WERI-Rb-1 (cell line): ENCODE results near the gene SMIM12.
"Not testable (repeated sequence)": the region's sequence is repeated elsewhere in the genome, so short reads cannot be mapped to it uniquely, and the experiment has no call there.

Experiments
- DNase-seq: peaks from one replicate; pipeline ENCODE4 v3.0.0-alpha.2; 2020
- H3K27ac ChIP-seq: fragments of 250-450 bp; sonication (Bioruptor Pico); 2 replicates; pipeline ENCODE4 v1.5.1; 2020; ENCODE audit warnings: mild to moderate bottlenecking, moderate library complexity
- H3K27me3 ChIP-seq: fragments of 250-450 bp; sonication (Bioruptor Pico); 2 replicates; pipeline ENCODE4 v1.5.1; 2021; ENCODE audit warnings: mild to moderate bottlenecking, low read depth, moderate library complexity; ENCODE audit not compliant: insufficient read depth, severe bottlenecking
- H3K36me3 ChIP-seq: fragments of 250-450 bp; sonication (Bioruptor Pico); 2 replicates; pipeline ENCODE4 v1.5.1; 2020; ENCODE audit warnings: mild to moderate bottlenecking, moderate library complexity
- H3K4me3 ChIP-seq: 2 replicates; pipeline ENCODE4 v1.5.1; 2011; ENCODE audit warnings: low read depth, mild to moderate bottlenecking, control low read depth, low read length
- H3K9me3 ChIP-seq: fragments of 250-450 bp; sonication (Bioruptor Pico); 2 replicates; pipeline ENCODE4 v1.5.1; 2021; ENCODE audit warnings: mild to moderate bottlenecking, moderate library complexity; ENCODE audit not compliant: severe bottlenecking
- TF ChIP-seq, protein P1 (sequence below): IDR thresholded peaks from 2 replicates; pipeline ENCODE4 v1.5.1; 2011; ENCODE audit warnings: low read depth, mild to moderate bottlenecking, control low read depth, inconsistent platforms, low read length

The SMIM12 gene

DNA sequence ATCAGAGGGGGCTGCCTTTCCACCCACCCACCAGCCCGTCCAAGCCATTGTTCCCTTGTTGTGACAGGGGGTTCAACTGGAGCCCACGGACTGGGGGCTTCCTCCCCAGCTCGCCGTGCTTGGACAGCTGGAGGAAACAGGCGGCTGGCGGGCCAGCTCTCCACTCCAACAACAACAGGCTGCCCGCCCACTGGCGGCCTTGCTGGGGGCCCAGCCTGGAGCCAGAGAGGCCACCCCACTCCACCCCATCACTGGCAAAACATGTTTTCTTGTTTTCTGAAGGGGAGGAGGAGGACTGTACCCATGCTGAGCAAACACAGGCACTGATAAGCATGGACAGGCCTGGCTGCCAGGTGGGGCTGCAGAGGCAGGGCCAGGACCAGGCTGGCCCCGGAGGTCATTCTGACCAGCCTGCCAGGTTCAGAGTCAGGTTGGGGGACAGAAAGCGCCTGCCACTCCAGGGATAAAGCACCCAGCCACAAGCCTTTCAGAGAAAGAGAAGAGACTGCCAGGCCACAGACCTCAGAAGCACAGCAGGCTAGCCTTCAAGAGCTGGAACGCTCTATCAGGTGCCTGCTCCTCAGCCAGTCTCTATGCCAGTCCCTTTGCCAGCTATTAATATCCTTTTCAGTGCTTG is 34.0 kb downstream of the SMIM12 start:
- Histone ChIP-seq H3K27me3 (no peaks in the 10 kb centered on the region), H3K9me3 (no peaks in the 10 kb centered on the region), H3K27ac (no peak overlapping the region), H3K36me3 (no peaks in the 10 kb centered on the region), H3K4me3 (no peak overlapping the region)
- TF ChIP-seq, protein P1, sequence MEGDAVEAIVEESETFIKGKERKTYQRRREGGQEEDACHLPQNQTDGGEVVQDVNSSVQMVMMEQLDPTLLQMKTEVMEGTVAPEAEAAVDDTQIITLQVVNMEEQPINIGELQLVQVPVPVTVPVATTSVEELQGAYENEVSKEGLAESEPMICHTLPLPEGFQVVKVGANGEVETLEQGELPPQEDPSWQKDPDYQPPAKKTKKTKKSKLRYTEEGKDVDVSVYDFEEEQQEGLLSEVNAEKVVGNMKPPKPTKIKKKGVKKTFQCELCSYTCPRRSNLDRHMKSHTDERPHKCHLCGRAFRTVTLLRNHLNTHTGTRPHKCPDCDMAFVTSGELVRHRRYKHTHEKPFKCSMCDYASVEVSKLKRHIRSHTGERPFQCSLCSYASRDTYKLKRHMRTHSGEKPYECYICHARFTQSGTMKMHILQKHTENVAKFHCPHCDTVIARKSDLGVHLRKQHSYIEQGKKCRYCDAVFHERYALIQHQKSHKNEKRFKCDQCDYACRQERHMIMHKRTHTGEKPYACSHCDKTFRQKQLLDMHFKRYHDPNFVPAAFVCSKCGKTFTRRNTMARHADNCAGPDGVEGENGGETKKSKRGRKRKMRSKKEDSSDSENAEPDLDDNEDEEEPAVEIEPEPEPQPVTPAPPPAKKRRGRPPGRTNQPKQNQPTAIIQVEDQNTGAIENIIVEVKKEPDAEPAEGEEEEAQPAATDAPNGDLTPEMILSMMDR: no peak
- no peak for DNase-seq

DNA sequence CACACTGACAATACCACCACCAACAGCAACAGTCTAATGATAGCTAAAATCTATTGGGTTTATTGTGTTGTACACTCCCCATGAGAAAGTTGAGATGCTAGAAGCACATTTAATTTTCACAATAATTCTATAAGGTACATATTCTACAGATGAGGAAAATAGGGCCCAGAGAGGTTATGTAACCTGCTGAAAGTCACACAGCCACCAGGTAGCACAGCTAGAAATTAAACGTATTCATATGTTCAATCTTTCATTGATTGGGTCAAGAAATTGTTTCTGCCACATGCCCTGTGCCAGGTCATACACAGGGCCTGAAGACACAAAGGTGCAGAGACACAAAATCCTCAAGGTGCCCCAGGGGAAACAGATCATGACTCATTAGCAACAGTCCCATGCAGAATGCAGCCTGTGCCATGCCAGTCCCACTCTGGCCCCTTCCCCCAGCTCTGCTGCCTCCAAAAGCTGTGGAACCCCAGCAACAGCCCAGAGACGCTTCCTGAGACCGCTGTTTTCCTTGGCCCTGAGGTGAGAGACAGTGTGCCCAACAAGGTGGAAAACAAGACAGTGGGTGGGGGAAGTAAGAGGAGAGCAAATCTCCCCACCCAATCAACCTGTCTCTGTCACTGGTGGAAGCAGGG is 34.6 kb downstream of the SMIM12 start:
- no peak for DNase-seq
- Histone ChIP-seq H3K27me3 (no peaks in the 10 kb centered on the region), H3K36me3 (no peaks in the 10 kb centered on the region), H3K27ac (no peak overlapping the region), H3K4me3 (no peak overlapping the region), H3K9me3 (no peaks in the 10 kb centered on the region)
- TF ChIP-seq, protein P1: no peak

DNA sequence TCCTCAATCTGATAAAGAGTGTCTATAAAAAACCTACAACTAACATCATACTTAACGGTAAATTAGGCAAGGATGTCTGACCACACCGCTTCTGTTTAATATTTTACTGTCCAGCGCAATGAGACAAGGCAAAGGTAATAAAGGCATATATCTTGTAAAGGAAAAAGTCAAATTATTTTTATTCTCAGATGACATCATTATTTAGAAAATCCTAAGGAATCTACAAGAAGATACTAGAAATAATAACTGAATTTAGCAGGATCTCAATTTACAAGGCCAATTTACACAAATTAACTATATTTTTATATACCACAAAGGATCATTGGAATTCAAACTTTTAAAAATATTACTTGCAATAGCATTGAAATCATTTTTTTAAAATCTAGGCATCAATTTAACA is 37.3 kb downstream of the SMIM12 start:
- Histone ChIP-seq H3K9me3 (no peaks in the 10 kb centered on the region), H3K36me3 (no peaks in the 10 kb centered on the region), H3K27me3 (no peaks in the 10 kb centered on the region), H3K4me3 (no peak overlapping the region), H3K27ac (no peak overlapping the region)
- TF ChIP-seq, protein P1: no peak
- DNase-seq: no peak

DNA sequence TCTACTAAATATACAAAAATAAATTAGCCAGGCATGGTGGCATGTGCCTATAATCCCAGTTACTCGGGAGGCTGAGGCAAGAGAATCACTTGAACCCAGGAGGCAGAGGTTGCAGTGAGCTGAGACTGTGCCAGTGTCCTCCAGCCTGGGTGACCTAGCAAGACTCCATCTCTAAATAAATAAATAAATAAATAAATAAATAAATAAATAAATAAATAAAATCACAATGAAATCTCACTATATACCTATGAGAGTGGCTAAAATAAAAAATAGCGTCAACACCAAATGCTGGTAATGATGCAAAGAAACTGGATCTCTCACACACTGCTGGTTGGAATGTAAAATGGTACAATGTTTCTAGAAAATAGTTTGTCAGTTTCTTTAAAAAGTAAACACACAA is 40.7 kb downstream of the SMIM12 start:
- not testable (repeated sequence) for H3K36me3 ChIP-seq, DNase-seq, H3K4me3 ChIP-seq, H3K27ac ChIP-seq, H3K27me3 ChIP-seq, H3K9me3 ChIP-seq

DNA sequence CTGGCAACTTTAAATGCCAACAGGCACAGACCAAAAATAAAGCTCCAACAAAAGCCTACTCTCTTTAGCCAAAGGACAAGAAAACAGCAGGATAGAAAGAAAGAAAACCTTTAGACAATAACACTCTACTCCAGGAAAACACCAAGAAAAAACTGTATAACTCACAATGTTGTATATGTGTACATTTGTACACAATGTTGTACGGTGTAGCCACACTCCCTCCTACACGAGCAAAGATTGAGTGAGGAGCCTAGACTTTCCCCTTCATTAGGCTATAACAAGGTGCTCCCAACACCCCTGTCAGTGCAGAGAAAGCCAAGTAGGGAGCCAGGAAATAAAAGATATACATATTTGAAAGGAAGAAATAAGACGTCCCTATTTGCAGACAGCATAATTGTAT is 42.8 kb downstream of the SMIM12 start:
- Histone ChIP-seq H3K27ac (no peak overlapping the region), H3K9me3 (no peaks in the 10 kb centered on the region), H3K36me3 (no peaks in the 10 kb centered on the region), H3K27me3 (no peaks in the 10 kb centered on the region), H3K4me3 (no peak overlapping the region)
- TF ChIP-seq, protein P1: no peak
- no peak for DNase-seq

DNA sequence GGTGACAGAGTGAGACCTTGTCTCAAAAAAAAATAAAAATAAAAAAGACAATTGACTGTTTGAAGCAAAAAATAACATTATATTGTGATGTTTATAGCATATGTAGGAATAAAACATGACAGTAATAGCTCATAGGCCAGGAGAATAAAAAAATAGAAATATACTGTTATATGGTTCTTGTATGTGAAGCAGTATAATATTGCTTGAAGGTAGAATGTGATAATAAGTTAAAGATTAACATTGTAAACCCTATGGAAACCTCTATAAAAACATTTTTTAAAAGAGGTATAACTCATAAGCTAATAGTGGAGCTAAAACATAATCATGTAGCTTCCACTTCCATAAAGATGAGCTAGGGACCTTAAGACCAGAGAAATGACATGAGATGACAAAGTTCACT is 43.2 kb downstream of the SMIM12 start:
- Histone ChIP-seq H3K4me3 (no peak overlapping the region), H3K9me3 (no peaks in the 10 kb centered on the region), H3K27me3 (no peaks in the 10 kb centered on the region), H3K27ac (no peak overlapping the region), H3K36me3 (no peaks in the 10 kb centered on the region)
- TF ChIP-seq, protein P1: no peak
- no peak for DNase-seq

DNA sequence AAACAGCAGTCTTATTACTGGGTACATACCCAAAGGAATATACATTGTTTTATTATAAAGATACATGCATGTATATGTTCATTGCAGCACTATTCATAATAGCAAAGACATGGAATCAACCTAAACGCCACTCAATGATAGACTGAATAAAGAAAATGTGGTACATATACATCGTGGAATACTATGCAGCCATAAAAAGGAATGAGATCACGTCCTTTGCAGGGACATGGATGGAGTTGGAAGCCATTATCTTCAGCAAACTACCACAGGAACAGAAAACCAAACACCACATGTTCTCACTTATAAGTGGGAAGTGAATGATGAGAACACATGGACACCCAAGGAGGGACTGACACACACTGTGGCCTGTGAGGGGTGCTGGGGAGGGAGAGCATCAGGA is 48.8 kb downstream of the SMIM12 start:
- not testable (repeated sequence) for H3K9me3 ChIP-seq, H3K36me3 ChIP-seq, H3K4me3 ChIP-seq, H3K27me3 ChIP-seq, H3K27ac ChIP-seq, DNase-seq
